Keratinocyte (primary cell): ENCODE results near the gene MYO16. TPM values are rescaled to one million over a fixed set of nuclear protein-coding genes. Genes with fewer than 3 reads are reported as not detected.

Source experiments
- DNase-seq: peaks from one replicate; pipeline ENCODE4 v3.0.0-alpha.2; 2011; ENCODE audit warnings: low read depth, missing footprints, low spot score
- FAIRE-seq: peaks from 2 replicates; lab custom pipeline; 2011; peaks lifted over from hg19 to GRCh38; lab: Jason Lieb, UNC
- H2AFZ ChIP-seq: 2 replicates; pipeline ENCODE4 v1.6.0; 2012; ENCODE audit warnings: low read length, control low read depth, inconsistent platforms; ENCODE audit not compliant: control insufficient read depth
- H3K27ac ChIP-seq: 2 replicates; pipeline ENCODE4 v1.5.1; 2011; ENCODE audit warnings: low read length; ENCODE audit not compliant: control insufficient read depth, insufficient read depth
- H3K27me3 ChIP-seq: 3 replicates; pipeline ENCODE4 v1.6.0; 2011; ENCODE audit warnings: low read length; ENCODE audit not compliant: control insufficient read depth, insufficient read depth; ENCODE audit errors: extremely low read depth
- H3K36me3 ChIP-seq, 2 experiments: 2 replicates in 1 of 2; 3 replicates in 1 of 2; pipeline ENCODE4 v1.5.1; 2011; ENCODE audit warnings: low read length in 2 of 2, mild to moderate bottlenecking in 1 of 2; ENCODE audit not compliant: control insufficient read depth in 2 of 2, insufficient read depth in 2 of 2; ENCODE audit errors: extremely low read depth in 1 of 2
- H3K4me1 ChIP-seq: 3 replicates; pipeline ENCODE4 v1.5.1; 2011; ENCODE audit warnings: low read length; ENCODE audit not compliant: control insufficient read depth, insufficient read depth; ENCODE audit errors: extremely low read depth
- H3K4me2 ChIP-seq: 3 replicates; pipeline ENCODE4 v1.6.0; 2011; ENCODE audit warnings: low read depth, low read length; ENCODE audit not compliant: control insufficient read depth, insufficient read depth; ENCODE audit errors: extremely low read depth
- H3K4me3 ChIP-seq, 3 experiments: fragments of 200-600 bp in 1 of 3; sonication (generic) in 1 of 3; 2 replicates in 2 of 3; 3 replicates in 1 of 3; pipeline ENCODE4 v1.5.1; 2011 to 2016; ENCODE audit warnings: low read length in 3 of 3, mild to moderate bottlenecking in 3 of 3, control low read depth in 2 of 3, inconsistent platforms in 1 of 3, low read depth in 1 of 3, mixed read lengths in 1 of 3, mixed run types in 1 of 3, moderate library complexity in 1 of 3; ENCODE audit not compliant: control insufficient read depth in 2 of 3, insufficient read depth in 2 of 3; ENCODE audit errors: extremely low read depth in 1 of 3
- H3K79me2 ChIP-seq: 2 replicates; pipeline ENCODE4 v1.6.0; 2012; ENCODE audit warnings: low read length; ENCODE audit not compliant: control insufficient read depth, insufficient read depth
- H3K9ac ChIP-seq: 3 replicates; pipeline ENCODE4 v1.6.0; 2011; ENCODE audit warnings: low read length; ENCODE audit not compliant: control insufficient read depth, insufficient read depth; ENCODE audit errors: extremely low read depth
- H3K9me1 ChIP-seq: 3 replicates; pipeline ENCODE4 v1.6.0; 2011; ENCODE audit warnings: low read length; ENCODE audit not compliant: control insufficient read depth, insufficient read depth; ENCODE audit errors: extremely low read depth
- H3K9me3 ChIP-seq: 2 replicates; pipeline ENCODE4 v1.5.1; 2012; ENCODE audit warnings: low read depth, low read length; ENCODE audit not compliant: control insufficient read depth
- H4K20me1 ChIP-seq: 3 replicates; pipeline ENCODE4 v1.6.0; 2011; ENCODE audit warnings: low read length; ENCODE audit not compliant: control insufficient read depth, insufficient read depth; ENCODE audit errors: extremely low read depth
- EZH2 ChIP-seq: IDR thresholded peaks from one replicate; pipeline ENCODE4 v1.6.1; 2012; ENCODE audit warnings: inconsistent platforms, mild to moderate bottlenecking, low read length, moderate library complexity
- dilution Hi-C: fragments of 300-500 bp; cut with MboI; formaldehyde crosslinking; loops from one replicate; pipeline ENCODE4 v1.7.0; 2020; ENCODE audit warnings: low sequenced_read_pairs; ENCODE audit not compliant: extremely low pct_ligation_motif_present
- polyA plus RNA-seq, 5 experiments: library from polyadenylated mRNA; depleted of rRNA in 3 of 5; stranded (reverse) in 3 of 5; stranded (forward) in 1 of 5; unstranded in 1 of 5; fragments of >200 nt; gene quantifications; 1 replicate in 1 of 5; 2 replicates in 3 of 5; 3 replicates in 1 of 5; pipeline versions ENCODE4 v1.2.1 to v1.2.3, GENCODE V29; 2011 to 2012; ENCODE audit warnings: missing spikeins in 2 of 5, low read depth in 1 of 5, low replicate concordance in 1 of 5
- TF ChIP-seq, protein P1 (sequence below), 3 experiments: IDR thresholded peaks in 1 of 3; conservative IDR thresholded peaks in 1 of 3; optimal IDR thresholded peaks in 1 of 3; 2 replicates in 2 of 3; 3 replicates in 1 of 3; pipeline versions ENCODE3 to v1.5.1; 2011; ENCODE audit warnings: low read length in 3 of 3, mild to moderate bottlenecking in 3 of 3, moderate library complexity in 2 of 3, control low read depth in 1 of 3, inconsistent platforms in 1 of 3; ENCODE audit not compliant: insufficient read depth in 2 of 3; ENCODE audit errors: extremely low read depth in 1 of 3

The MYO16 gene
- polyA plus RNA-seq, 1 donor (not counting 4 experiments of a cell fraction or from before 2014, with no cell fraction given): 0.08 TPM

DNA sequence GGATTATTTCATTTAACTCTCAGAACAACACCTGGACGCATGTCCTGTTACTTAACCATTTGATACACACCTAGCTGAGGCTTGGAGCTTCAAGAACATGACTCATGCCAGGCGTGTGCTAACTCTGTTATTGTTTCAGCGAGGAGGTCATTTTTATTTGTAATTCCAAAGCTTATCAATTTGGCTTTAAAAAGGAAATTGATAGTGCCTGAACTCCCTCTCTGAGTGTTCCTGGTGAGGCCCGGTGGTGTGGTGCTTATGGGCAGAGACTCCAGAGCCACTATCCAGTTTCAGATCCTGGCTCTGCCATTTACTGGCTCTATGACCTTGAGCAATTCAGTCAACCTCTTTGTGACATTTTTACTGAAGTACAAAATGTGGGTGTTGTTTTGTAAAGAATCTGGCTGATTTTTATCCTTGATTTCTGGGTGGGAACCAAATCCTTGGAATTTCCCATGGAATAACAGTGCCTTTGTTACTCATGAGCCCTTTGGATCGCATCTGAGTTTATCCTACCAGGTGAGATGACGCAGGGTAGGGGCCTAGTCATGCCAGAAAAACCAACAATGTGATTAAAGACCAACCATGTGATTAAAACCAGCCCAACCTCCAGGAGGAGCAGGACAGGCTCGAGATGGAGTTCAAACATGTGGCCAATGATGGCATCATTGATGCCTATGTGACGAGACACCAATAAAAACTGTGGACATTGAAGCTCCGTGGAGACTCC is 198.8 kb downstream of the MYO16 start:
- no peaks in the 10 kb centered on the region for H3K36me3 ChIP-seq
- DNase-seq (no peak), FAIRE-seq (no peak)
- no peaks in the 10 kb centered on the region for H3K9me3 ChIP-seq
- no peak for TF ChIP-seq EZH2
- TF ChIP-seq, protein P1, sequence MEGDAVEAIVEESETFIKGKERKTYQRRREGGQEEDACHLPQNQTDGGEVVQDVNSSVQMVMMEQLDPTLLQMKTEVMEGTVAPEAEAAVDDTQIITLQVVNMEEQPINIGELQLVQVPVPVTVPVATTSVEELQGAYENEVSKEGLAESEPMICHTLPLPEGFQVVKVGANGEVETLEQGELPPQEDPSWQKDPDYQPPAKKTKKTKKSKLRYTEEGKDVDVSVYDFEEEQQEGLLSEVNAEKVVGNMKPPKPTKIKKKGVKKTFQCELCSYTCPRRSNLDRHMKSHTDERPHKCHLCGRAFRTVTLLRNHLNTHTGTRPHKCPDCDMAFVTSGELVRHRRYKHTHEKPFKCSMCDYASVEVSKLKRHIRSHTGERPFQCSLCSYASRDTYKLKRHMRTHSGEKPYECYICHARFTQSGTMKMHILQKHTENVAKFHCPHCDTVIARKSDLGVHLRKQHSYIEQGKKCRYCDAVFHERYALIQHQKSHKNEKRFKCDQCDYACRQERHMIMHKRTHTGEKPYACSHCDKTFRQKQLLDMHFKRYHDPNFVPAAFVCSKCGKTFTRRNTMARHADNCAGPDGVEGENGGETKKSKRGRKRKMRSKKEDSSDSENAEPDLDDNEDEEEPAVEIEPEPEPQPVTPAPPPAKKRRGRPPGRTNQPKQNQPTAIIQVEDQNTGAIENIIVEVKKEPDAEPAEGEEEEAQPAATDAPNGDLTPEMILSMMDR (optimal IDR thresholded peaks at IDR 0.05 in 1 of 3, IDR thresholded peaks at IDR 0.05 in 1 of 3, conservative IDR thresholded peaks at IDR 0.05 in 1 of 3; ENCODE audit: extremely low read depth in 1 of 3, insufficient read depth in 2 of 3, low read length in 3 of 3): no peak
- H2AFZ ChIP-seq: no peak overlapping the region
- no peaks in the 10 kb centered on the region for H3K27me3 ChIP-seq
- no peaks in the 10 kb centered on the region for H3K9me1 ChIP-seq
- H3K4me1 ChIP-seq: no peaks in the 10 kb centered on the region
- H3K4me2 ChIP-seq: no peak overlapping the region
- no peak overlapping the region for H3K9ac ChIP-seq
- no peak overlapping the region for H3K27ac ChIP-seq
- dilution Hi-C loops: no loop called here
- H4K20me1 ChIP-seq: no peaks in the 10 kb centered on the region
- H3K4me3 ChIP-seq: no peak overlapping the region
- H3K79me2 ChIP-seq: no peaks in the 10 kb centered on the region

DNA sequence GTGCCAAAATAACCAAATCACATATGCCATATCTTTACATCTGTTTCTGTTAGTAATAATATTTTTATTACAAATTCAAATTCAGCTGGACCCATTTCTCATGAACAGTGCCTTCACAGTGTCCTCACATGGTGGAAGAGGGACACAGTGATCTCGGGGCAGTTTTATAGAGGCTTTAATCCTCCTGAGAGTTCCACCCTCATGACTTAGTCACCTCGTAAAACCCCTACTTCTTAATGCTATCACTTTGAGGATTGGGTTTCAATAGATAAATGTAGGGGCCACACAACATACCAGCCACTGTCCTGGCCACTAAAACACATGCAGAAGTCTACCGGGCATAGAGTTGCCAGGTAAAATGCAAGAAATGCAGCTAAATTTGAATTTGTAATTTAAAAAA is 201.5 kb downstream of the MYO16 start:
- Histone ChIP-seq H3K4me3 (no peak overlapping the region), H3K9ac (no peak overlapping the region), H3K9me3 (no peaks in the 10 kb centered on the region), H4K20me1 (no peaks in the 10 kb centered on the region), H3K79me2 (no peaks in the 10 kb centered on the region), H3K4me2 (no peak overlapping the region), H3K27ac (no peak overlapping the region), H3K9me1 (no peaks in the 10 kb centered on the region), H2AFZ (no peak overlapping the region), H3K36me3 (no peaks in the 10 kb centered on the region), H3K4me1 (no peaks in the 10 kb centered on the region), H3K27me3 (no peaks in the 10 kb centered on the region)
- TF ChIP-seq EZH2: no peak
- dilution Hi-C loops: no loop called here
- DNase-seq (no peak), FAIRE-seq (no peak)

DNA sequence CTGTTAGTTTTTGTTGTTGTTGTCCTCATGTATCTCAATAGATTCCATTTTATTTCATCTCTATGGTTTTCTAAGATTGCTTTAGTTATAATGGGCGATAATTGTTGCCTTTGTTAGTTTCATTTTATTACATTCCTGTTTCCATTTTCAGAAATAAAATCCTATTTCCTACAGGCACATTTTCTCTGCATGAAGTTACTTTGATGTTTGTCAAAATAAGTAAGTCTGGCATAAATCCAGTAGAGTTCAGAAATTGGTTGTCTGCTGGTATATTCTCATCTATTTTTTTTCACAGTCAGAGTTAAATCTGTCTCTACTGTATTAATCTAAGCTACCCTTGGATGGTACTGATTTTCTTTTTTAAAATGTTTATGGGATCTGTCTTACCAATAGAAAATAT is 204.1 kb downstream of the MYO16 start:
- no peak overlapping the region for H2AFZ ChIP-seq
- H3K4me3 ChIP-seq: no peak overlapping the region
- FAIRE-seq: no peak
- H3K4me1 ChIP-seq: no peaks in the 10 kb centered on the region
- no peaks in the 10 kb centered on the region for H4K20me1 ChIP-seq
- no peak overlapping the region for H3K9ac ChIP-seq
- DNase-seq: no peak
- no peaks in the 10 kb centered on the region for H3K36me3 ChIP-seq
- no peaks in the 10 kb centered on the region for H3K9me3 ChIP-seq
- H3K27me3 ChIP-seq: no peaks in the 10 kb centered on the region
- dilution Hi-C loops: no loop called here
- H3K79me2 ChIP-seq: no peaks in the 10 kb centered on the region
- H3K9me1 ChIP-seq: no peaks in the 10 kb centered on the region
- no peak overlapping the region for H3K4me2 ChIP-seq
- no peak for TF ChIP-seq EZH2
- TF ChIP-seq, protein P1 (optimal IDR thresholded peaks at IDR 0.05 in 1 of 3, IDR thresholded peaks at IDR 0.05 in 1 of 3, conservative IDR thresholded peaks at IDR 0.05 in 1 of 3; ENCODE audit: extremely low read depth in 1 of 3, insufficient read depth in 2 of 3, low read length in 3 of 3): no peak
- H3K27ac ChIP-seq: no peak overlapping the region
